Spleen (tissue), 11 donors: ENCODE results near the gene PATL1. TPM values are rescaled to one million over a fixed set of nuclear protein-coding genes. Genes with fewer than 3 reads are reported as not detected.
"Not testable (repeated sequence)": the region's sequence is repeated elsewhere in the genome, so short reads cannot be mapped to it uniquely, and the experiment has no call there.

Source experiments
- DNase-seq: peaks from one replicate; pipeline ENCODE4 v3.0.0-alpha.2; 2020
- H3K27ac ChIP-seq, 8 donors: fragments of 200-600 bp; sonication (generic) in 7 of 8; 1 replicate in 4 of 8; 2 replicates in 4 of 8; pipeline versions ENCODE4 v1.5.0 to v1.8.0; 2016 to 2021; ENCODE audit warnings: inconsistent platforms in 4 of 8, mild to moderate bottlenecking in 4 of 8, moderate library complexity in 1 of 8
- H3K27me3 ChIP-seq, 7 donors: fragments of 200-600 bp; sonication (generic) in 6 of 7; replicated peaks in 1 of 7; 1 replicate in 4 of 7; 2 replicates in 3 of 7; pipeline versions ENCODE4 v1.5.0 to v1.8.0; 2016 to 2021; ENCODE audit warnings: inconsistent platforms in 3 of 7, mild to moderate bottlenecking in 1 of 7
- H3K36me3 ChIP-seq, 6 donors: fragments of 200-600 bp; sonication (generic) in 5 of 6; 1 replicate in 4 of 6; 2 replicates in 2 of 6; pipeline versions ENCODE4 v1.5.0 to v1.8.0; 2016 to 2021; ENCODE audit warnings: inconsistent platforms in 2 of 6
- H3K4me1 ChIP-seq, 6 donors: fragments of 200-600 bp; sonication (generic) in 5 of 6; 1 replicate in 3 of 6; 2 replicates in 3 of 6; pipeline versions ENCODE4 v1.5.0 to v1.8.0; 2016 to 2021; ENCODE audit warnings: inconsistent platforms in 3 of 6
- H3K4me3 ChIP-seq, 8 donors: fragments of 200-600 bp; sonication (generic) in 7 of 8; 1 replicate in 4 of 8; 2 replicates in 4 of 8; pipeline versions ENCODE4 v1.5.0 to v1.8.0; 2016 to 2021; ENCODE audit warnings: inconsistent platforms in 4 of 8, mild to moderate bottlenecking in 4 of 8, moderate library complexity in 2 of 8
- H3K9me3 ChIP-seq, 8 donors: fragments of 200-600 bp; sonication (generic) in 7 of 8; 1 replicate in 4 of 8; 2 replicates in 4 of 8; pipeline versions ENCODE4 v1.5.0 to v1.8.0; 2016 to 2021; ENCODE audit warnings: inconsistent platforms in 4 of 8
- POLR2A ChIP-seq, 3 donors: fragments of 450-650 bp; IDR thresholded peaks; one replicate each; pipeline ENCODE4 v1.5.1; 2017; ENCODE audit warnings: antibody characterized with exemption in 3 of 3, mild to moderate bottlenecking in 1 of 3
- POLR2AphosphoS5 ChIP-seq, 3 donors: sonication (generic); formaldehyde crosslinking; IDR thresholded peaks; one replicate each; pipeline ENCODE4 v1.5.1; 2017; ENCODE audit warnings: antibody characterized with exemption in 3 of 3
- WGBS, 5 donors: extraction: QIAGEN DNeasy Blood & Tissue Kit in 3 of 5; methylation state at CpG; one replicate each; pipeline versions ENCODE4 v1.1.5 to v1.1.7; 2013 to 2018; 5-methylcytosine and 5-hydroxymethylcytosine counted together
- intact Hi-C: fragments of 100-400 bp; cut with DNase I; formaldehyde crosslinking; loops from one replicate; pipeline ENCODE4 v1.15.0; 2023; ENCODE audit warnings: low total_unique reads
- polyA plus RNA-seq, 3 donors: library from polyadenylated mRNA; stranded (reverse); fragments of 200-250 nt; gene quantifications; one replicate each; pipeline ENCODE4 v1.2.1, GENCODE V29; 2013
- total RNA-seq, 7 donors: library from RNA; depleted of rRNA in 3 of 7; stranded (reverse); fragments of >200 nt in 3 of 7; fragmentation: NEBNext Ultra II Directional in 4 of 7; extraction: Animal tissue kit (Norgen Biotek cat#: 25700) in 4 of 7; gene quantifications; one replicate each; pipeline versions ENCODE4 v1.1.0 to v1.2.1, GENCODE V29; 2016 to 2021
- TF ChIP-seq, protein P1 (sequence below), 11 experiments: fragments of 200-600 bp in 7 of 11; fragments of 450-650 bp in 4 of 11; sonication (generic) in 4 of 11; IDR thresholded peaks in 8 of 11; conservative IDR thresholded peaks in 3 of 11; 1 replicate in 7 of 11; 2 replicates in 4 of 11; pipeline versions ENCODE4 v1.4.0 to v1.8.0; 2016 to 2021; ENCODE audit warnings: antibody characterized with exemption in 11 of 11, inconsistent platforms in 4 of 11, mild to moderate bottlenecking in 1 of 11
- donor health status: healthy with polysubstance abuse.
- donor health status: DM: no; HTN: no; CAD: no; lungs with moderate emphysema.
- donor health status: DM: no; HTN: no; CAD: no.
- donor health status: Bipolar disorder and iron deficiency.
- donor health status: healthy.
- donor health status: DM: no; HTN: no; CAD: no.
- donor health status: DM: yes; HTN: yes; CAD: no.

The PATL1 gene
- total and polyA plus RNA-seq, 10 donors = 5.7 to 47.1 (median 26.3) TPM

- TF ChIP-seq POLR2A (IDR thresholded peaks at IDR 0.05) (no peak), POLR2AphosphoS5 (IDR thresholded peaks at IDR 0.05) (no peak)
- TF ChIP-seq, protein P1, sequence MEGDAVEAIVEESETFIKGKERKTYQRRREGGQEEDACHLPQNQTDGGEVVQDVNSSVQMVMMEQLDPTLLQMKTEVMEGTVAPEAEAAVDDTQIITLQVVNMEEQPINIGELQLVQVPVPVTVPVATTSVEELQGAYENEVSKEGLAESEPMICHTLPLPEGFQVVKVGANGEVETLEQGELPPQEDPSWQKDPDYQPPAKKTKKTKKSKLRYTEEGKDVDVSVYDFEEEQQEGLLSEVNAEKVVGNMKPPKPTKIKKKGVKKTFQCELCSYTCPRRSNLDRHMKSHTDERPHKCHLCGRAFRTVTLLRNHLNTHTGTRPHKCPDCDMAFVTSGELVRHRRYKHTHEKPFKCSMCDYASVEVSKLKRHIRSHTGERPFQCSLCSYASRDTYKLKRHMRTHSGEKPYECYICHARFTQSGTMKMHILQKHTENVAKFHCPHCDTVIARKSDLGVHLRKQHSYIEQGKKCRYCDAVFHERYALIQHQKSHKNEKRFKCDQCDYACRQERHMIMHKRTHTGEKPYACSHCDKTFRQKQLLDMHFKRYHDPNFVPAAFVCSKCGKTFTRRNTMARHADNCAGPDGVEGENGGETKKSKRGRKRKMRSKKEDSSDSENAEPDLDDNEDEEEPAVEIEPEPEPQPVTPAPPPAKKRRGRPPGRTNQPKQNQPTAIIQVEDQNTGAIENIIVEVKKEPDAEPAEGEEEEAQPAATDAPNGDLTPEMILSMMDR (IDR thresholded peaks at IDR 0.05 in 8 of 11, conservative IDR thresholded peaks at IDR 0.05 in 3 of 11) = no peak
- no peak for DNase-seq
- no peaks in the 10 kb centered on the region for H3K27me3 ChIP-seq
- intact Hi-C loops = no loop called here
- no peak overlapping the region for H3K27ac ChIP-seq
- no peaks in the 10 kb centered on the region for H3K4me1 ChIP-seq
- peaks cover 0 to 44% (median 6%) of the 10 kb centered on the region in 6 donors for H3K36me3 ChIP-seq
- H3K9me3 ChIP-seq = no peaks in the 10 kb centered on the region
- no peak overlapping the region for H3K4me3 ChIP-seq
These were observed 38.8 kb downstream of the PATL1 start for GRCh38 chr11:59629996-59630395.

DNA sequence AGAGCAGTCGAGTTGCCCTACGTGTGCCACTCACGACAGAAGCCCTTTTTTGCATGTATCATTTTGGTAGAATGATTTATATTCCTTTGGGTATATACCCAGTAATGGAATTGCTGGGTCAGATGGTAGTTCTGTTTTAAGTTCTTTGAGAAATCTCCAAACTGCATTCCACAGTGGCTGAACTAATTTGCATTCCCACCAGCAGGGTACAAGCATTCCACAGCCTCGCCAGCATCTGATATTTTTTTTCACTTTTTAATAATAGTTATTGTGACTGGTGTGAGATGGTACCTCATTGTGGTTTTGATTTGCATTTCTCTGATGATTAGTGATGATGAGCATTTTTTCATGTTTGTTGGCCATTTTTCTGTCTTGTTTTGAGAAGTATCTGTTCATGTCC, 41.9 kb downstream of the PATL1 start:
- intact Hi-C loops, H3K4me3 ChIP-seq, H3K9me3 ChIP-seq, H3K27ac ChIP-seq, H3K27me3 ChIP-seq, DNase-seq, H3K4me1 ChIP-seq: not testable (repeated sequence)
- peaks cover 0 to 27% (median 5%) of the 10 kb centered on the region in 6 donors for H3K36me3 ChIP-seq
- WGBS, 5 donors = 89 to 96% (median 93%) methylated on average over 4 of the region's 4 CpGs

GRCh38 chr11:59625703-59626102, 43.1 kb downstream of the PATL1 start:
- DNase-seq = no peak
- Histone ChIP-seq H3K9me3 (no peaks in the 10 kb centered on the region), H3K36me3 (peaks cover 0 to 15% (median 0%) of the 10 kb centered on the region in 6 donors), H3K4me3 (no peak overlapping the region), H3K4me1 (no peaks in the 10 kb centered on the region), H3K27me3 (no peaks in the 10 kb centered on the region), H3K27ac (no peak overlapping the region)
- no peak for TF ChIP-seq POLR2A (IDR thresholded peaks at IDR 0.05)
- TF ChIP-seq POLR2AphosphoS5 (IDR thresholded peaks at IDR 0.05) = no peak
- intact Hi-C loops = no loop called here
- WGBS, 5 donors = 85 to 96% (median 90%) methylated on average over 3 of the region's 3 CpGs

DNA sequence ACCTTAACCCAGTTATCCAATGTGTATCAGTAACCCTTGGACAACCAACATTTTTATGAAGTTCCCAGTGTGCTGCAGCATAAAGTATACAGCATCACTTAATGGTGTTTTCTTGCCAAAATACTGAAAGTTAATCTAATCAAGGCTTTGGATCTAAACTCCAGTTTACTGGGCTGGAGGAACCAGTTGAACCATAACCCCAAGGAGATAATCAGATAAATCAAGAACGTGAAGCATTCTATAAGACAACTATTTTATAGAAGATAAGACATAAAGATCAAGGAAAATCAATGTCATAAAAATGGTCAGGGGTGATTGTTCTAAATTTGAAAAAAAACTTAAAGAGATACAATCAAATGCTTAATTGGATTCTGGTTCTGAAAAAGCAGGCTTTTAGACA, 51.0 kb downstream of the PATL1 start:
- 80 to 91% (median 90%) methylated on average over 1 of the region's 1 CpG for WGBS, 5 donors
- TF ChIP-seq, protein P1 (IDR thresholded peaks at IDR 0.05 in 8 of 11, conservative IDR thresholded peaks at IDR 0.05 in 3 of 11) = no peak
- TF ChIP-seq POLR2A (IDR thresholded peaks at IDR 0.05) (no peak), POLR2AphosphoS5 (IDR thresholded peaks at IDR 0.05) (no peak)
- Histone ChIP-seq H3K27ac (no peak overlapping the region), H3K4me1 (peaks cover 18 to 32% (median 28%) of the 10 kb centered on the region in 6 donors), H3K4me3 (no peak overlapping the region), H3K36me3 (no peaks in the 10 kb centered on the region), H3K27me3 (no peaks in the 10 kb centered on the region), H3K9me3 (no peaks in the 10 kb centered on the region)
- intact Hi-C loops = loop anchor here (10.0 kb wide), 2 partner anchors 47 to 53 kb away; partner anchors contain the start of gene PATL1
- no peak for DNase-seq

GRCh38 chr11:59616396-59616982, 52.3 kb downstream of the PATL1 start:
- DNase-seq = peak; percentile 98
- 14 to 17% (median 16%) methylated on average over 18 of the region's 18 CpGs for WGBS, 5 donors
- intact Hi-C loops = loop anchor here (10.0 kb wide), 2 partner anchors 48 to 52 kb away; partner anchors contain the start of gene PATL1
- Histone ChIP-seq H3K27me3 (no peaks in the 10 kb centered on the region), H3K4me1 (peaks cover 32 to 46% (median 42%) of the 10 kb centered on the region in 6 donors), H3K27ac (peak overlapping the region; percentile 78 to 99 (median 96)), H3K4me3 (peak overlapping the region in 7 of 8 donors; percentile 28 to 90 (median 64)), H3K36me3 (peaks cover 0 to 10% (median 0%) of the 10 kb centered on the region in 6 donors), H3K9me3 (no peaks in the 10 kb centered on the region)
- peak in 2 of 3 donors; percentile 50 to 72 for TF ChIP-seq POLR2AphosphoS5 (IDR thresholded peaks at IDR 0.05)
- TF ChIP-seq, protein P1 (IDR thresholded peaks at IDR 0.05 in 8 of 11, conservative IDR thresholded peaks at IDR 0.05 in 3 of 11) = no peak
- no peak for TF ChIP-seq POLR2A (IDR thresholded peaks at IDR 0.05)
